SU-DHL-6 (cell line): ENCODE results near the gene GMPPA.

Experiments used
- EZH2phosphoT487 ChIP-seq: fragments of 200-600 bp; sonication (generic), shearing (Covaris generic); conservative IDR thresholded peaks from 2 replicates; pipeline ENCODE4 v1.6.1; 2018; ENCODE audit warnings: mild to moderate bottlenecking, antibody characterized with exemption, low read length, moderate library complexity, mixed read lengths
- TF ChIP-seq, protein P1 (sequence below): fragments of 200-600 bp; sonication (generic); IDR thresholded peaks from one replicate; pipeline ENCODE4 v1.5.1; 2017; ENCODE audit warnings: antibody characterized with exemption, mild to moderate bottlenecking, low read length, moderate library complexity; ENCODE audit not compliant: insufficient read depth, poor library complexity, severe bottlenecking

DNA sequence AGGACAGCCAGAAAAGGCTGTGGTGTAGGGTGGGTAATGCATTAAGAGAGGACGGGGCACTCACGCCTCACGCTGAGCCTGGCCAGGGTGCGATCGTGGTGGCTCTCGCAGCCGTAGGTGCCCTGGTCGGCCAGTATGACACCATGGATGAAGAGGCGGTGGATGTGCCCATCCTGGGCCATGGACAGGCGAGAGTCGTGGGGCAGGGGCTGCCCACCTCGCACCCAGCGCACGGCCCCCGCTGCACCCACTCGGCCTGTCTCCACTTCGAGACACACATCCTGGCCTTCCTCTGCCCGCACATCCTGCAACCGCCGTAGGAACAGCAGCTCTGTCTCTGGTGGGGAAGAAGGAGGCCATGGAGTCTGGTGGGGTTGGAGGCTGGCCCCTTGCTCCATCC is 57.3 kb downstream of the GMPPA start:
- TF ChIP-seq, protein P1, sequence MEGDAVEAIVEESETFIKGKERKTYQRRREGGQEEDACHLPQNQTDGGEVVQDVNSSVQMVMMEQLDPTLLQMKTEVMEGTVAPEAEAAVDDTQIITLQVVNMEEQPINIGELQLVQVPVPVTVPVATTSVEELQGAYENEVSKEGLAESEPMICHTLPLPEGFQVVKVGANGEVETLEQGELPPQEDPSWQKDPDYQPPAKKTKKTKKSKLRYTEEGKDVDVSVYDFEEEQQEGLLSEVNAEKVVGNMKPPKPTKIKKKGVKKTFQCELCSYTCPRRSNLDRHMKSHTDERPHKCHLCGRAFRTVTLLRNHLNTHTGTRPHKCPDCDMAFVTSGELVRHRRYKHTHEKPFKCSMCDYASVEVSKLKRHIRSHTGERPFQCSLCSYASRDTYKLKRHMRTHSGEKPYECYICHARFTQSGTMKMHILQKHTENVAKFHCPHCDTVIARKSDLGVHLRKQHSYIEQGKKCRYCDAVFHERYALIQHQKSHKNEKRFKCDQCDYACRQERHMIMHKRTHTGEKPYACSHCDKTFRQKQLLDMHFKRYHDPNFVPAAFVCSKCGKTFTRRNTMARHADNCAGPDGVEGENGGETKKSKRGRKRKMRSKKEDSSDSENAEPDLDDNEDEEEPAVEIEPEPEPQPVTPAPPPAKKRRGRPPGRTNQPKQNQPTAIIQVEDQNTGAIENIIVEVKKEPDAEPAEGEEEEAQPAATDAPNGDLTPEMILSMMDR, result no peak
- no peak for TF ChIP-seq EZH2phosphoT487
